T follicular helper cell (primary cell): ENCODE results near the gene SHROOM3.

ENCODE experiments used
- DNase-seq: peaks from one replicate; pipeline ENCODE4 v3.0.0-alpha.2; 2020; ENCODE audit warnings: low read depth

The SHROOM3 gene

DNA sequence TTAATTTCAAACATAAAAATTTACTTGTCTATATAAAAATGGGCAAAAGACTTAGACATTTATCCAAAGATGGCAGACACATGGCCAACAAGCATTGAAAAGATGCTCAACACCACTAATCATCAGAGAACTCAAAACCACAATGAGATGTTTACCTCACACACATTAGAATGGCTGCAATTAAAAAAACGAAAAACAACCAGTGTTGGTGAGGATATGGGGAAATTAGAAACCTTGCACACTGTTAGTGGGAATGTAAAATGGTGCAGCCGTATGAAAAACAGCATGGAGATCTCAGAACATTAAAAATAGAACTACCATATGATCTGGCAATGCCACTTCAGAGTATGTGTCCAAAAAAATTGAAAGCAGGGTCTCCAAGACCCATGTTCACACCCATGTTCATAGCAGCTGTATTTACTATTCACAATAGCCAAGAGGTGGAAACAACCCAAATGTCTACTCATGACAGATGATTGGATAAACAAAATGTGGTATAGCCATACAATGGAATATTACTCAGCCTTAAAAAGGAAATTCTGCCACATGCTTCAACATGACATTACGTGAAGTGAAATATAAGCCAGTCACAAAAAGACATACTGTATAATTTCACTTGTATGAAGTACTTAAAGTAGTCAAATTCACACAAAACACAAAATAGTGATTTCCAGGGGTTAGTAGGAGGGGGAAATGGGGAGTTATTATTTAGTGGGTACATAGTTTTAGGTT, 316.7 kb downstream of the SHROOM3 start:
- DNase-seq = no peak

DNA sequence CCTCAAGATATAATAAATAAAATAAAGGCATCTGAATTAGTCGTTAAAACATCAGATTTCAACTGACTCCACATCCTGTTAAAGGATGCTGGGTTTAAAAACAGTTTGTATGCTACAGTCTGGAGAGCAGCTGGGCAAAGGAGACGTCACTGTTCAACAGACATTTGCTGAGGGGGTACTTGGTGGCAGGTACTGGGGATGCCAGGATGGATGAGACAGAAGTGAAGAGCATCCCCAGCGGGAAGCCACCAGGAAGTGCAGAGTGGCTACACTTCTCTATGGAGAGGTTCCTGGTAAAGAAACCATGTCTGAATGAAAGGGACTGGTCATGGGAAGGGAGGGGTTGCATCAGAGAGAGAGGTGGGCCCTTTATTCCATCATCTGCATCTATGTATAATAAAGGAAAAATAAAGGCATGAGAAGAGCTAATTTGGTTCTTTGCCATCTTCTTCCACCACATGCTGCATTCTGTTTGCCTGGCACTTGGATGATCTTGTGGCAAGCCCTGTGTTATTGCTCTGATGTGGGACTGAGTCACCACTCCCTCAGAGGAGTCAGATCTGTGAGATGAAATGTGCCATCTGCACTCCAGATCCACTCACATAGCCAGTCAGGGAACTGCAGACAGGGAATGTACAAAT, 318.0 kb downstream of the SHROOM3 start:
- no peak for DNase-seq

DNA sequence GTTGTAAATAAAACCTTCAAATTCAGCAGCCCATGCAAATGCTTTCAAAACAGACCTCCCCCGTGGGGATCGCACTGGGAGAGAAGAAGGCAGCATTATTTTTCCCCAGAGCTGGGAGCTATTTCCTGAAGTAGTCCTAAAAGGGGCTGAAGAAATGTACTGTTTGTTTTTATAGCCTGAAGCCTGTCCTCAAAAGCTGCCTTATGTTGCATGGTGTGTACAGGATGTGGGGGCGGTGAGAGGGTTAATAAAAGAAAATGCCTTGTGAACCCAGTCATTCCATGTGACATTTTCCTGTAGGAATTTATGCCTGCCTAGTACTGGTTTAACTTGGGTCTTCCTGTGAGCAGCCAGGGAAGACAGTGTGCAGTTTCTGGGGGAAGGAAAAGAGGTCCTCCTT, 318.8 kb downstream of the SHROOM3 start:
- DNase-seq = no peak

DNA sequence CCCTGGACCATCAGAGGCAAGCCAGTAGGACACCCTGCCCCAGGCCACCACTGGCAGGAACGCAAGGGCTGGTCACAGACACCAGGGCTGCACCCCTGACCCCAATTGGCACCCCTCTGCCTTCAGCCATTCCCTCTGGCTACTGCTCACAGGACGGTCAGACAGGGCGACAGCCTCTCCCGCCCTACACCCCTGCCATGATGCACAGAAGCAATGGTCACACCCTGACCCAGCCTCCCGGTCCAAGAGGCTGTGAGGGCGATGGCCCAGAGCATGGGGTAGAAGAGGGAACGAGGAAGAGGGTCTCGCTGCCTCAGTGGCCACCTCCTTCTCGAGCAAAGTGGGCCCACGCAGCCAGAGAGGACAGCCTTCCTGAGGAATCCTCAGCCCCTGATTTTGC, 319.4 kb downstream of the SHROOM3 start:
- no peak for DNase-seq

DNA sequence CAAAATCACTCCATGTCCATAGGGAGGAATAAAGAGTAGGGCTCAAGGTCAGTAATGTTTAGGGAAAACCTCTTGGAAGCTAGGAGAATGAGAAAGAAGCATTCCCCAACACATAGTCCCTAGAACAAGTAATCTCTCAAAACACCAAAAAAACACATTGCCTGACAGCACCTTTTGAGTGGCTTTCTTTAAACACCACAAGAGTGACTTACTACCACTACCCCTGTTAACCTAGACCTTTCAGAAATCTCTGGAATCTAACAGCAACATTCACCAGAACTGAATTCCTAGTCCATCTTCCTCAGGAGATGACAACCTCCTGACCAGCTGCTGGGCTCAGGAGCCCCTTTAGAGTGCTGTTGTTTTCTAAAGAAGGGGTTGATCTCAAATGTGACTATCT, 320.7 kb downstream of the SHROOM3 start:
- DNase-seq = no peak

DNA sequence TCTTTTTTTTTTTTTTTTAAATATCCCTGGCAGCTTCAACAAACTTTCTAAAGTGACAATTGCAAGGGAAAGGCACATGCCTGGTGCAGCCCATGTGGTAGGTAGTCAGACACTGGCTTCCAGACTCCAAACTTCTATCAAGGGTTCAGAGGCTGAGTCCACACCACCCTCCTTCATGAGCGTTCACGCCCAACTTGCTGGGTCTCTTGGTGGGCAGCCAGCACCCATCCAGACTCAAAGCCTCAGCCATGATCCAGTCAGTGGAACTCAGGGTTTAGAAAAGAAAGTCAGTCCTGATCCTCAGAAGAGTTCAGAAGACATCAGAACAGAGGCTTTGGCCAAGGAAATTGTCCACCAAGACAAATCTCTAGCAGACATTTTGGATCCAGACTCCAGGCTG, 321.4 kb downstream of the SHROOM3 start:
- no peak for DNase-seq

DNA sequence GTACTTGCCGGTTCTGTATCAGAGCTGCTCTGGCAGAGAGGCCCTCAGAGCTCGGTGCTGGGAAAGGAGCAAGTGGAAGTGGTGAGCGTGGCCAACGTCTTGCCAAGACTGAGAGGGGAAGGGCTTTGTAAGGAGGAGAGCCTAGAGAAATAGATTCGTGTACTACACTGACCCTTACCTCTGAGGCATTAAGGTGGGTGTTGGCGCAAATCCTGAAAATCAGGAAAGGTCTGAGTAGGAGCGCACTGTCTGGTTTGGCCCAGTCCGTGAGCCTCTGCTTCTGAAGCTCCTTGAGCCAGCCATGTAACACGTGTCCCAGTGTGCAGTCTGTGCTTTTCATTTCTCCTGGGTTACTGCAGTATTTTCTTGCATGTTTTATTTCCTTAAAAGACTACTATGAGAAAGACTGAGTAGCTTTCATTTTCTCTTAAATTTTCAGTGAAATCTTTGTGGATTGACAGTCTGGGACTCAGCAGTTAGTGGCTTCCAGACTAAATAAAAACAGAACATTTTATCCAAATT, 322.4 kb downstream of the SHROOM3 start:
- DNase-seq = no peak

DNA sequence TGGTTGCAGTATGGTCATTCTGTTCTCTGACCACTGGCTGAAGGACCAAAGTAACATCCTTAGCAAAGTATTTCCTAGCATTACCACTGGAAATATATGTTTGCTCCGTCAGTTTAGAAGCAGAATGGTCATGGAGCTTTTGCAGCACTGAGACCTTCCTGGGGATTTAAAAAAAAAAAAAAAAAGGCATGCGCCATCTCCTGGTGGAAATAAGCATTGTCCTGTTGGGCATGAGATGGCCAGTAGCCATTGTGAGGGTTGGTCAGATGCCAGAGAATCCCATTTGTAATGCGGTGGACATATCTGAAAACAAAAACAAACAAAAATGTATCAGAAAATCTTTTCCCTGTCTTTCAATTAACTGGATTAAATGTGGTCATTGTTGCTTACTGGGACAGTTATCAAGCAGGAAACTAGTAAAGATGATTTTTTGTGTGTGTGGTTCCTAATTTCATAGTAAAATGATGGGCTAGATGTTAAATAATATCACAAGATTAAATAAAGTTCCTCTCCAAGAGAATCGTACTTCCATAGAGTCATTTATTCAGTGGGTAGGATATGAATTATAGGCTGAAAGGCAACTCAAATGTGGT, 323.4 kb downstream of the SHROOM3 start:
- DNase-seq = no peak

DNA sequence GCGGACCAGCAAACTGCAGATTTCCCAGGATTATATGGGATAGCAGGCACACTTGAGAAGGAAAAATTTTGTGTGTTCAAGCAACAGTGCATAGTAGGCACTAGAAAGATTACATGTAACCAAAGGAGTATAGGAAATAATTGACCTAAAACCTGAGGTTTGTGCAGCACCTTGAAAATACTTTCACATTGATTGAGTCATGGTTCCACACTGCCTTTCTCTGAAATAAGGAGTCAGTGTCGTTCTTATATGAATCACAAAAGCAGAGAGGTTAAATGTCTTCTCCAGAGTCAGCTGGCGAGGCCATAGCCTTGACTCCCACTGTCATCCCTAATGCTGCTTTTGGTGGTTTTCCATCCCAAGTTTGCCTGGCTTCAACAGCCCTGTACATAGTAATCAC, 324.0 kb downstream of the SHROOM3 start:
- DNase-seq = no peak

DNA sequence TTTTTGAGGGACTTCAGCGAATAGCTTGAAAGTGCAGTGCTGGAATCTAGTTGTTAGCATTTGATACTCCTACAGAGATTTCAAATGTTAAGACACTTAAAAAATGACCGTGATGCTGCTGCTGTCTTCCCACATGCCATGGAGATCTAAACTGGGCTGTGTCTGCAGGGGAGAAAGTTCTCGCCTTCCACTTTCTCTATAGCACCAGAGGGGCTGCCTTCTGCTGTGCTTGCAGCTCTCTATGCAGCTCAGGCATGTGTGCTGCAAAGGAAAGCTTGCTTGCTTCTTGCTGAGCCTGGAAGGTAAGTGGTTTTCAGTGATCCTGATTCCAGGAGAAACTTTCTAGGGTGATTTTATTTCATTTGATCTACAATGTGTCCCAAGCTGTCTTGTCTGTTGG, 325.2 kb downstream of the SHROOM3 start:
- no peak for DNase-seq

DNA sequence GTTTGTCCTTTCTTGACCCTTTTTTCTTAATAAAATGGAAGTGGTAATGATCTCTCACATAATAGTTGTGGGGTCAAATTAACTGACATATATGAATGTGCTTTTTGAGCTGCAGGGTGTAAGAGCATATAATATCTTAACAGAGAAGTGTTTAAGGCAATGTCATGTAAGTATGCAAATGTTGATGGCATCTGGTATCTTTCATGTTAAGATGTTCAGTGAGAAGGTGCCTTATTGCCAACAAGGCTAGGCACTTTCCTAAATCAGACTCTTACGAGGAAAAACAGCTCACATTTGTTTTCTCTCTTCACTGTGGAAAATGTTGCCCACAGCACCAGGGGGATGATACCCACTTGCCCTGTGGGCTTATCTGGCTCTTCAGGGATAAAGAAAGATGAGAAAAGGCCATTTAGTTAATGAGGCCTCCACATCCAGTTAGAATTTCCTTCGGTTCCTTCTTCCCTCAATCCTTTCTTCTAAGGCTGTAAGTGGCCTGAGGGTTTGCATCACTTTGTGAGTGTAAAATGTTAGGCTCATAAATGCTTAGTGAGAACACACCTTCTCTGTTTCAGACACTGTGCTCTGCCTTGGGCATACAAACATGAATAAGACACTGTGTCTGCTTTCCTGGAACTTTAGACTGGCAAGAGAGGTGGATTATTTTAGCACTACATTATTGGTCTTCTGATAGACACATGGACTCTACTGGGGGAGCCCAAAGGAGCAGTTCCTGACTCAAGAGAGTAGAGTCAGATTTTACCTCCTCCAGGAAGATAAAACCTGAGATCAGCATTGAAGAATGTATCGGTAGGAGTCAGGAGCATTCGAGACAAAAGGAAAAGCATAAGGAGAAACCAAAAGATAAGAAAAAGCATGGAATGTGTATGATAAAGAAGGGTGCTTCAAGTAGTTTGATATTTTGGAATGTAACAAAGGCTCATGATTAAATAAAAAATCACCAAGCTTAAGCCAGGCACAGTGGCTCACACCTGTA, 327.4 kb downstream of the SHROOM3 start:
- no peak for DNase-seq

DNA sequence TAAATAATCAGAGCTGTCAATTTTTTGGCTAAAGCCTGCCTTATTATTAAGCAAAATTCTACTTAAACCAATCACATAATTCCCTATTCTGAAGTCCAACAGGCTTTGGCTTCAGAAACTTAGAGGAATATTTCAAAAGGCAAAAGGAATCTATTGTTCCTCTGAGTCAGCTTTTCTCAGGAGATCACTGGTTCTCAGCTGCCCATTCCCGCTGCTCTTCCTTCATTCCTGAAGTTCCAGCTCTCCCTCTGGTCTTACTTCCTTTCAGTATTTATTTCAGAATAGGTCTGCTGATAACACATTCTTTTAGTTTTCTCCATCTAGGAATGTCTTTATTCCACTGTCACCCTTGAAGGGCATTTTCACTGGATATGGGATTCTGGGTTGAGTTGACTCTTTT, 329.2 kb downstream of the SHROOM3 start:
- DNase-seq = no peak

DNA sequence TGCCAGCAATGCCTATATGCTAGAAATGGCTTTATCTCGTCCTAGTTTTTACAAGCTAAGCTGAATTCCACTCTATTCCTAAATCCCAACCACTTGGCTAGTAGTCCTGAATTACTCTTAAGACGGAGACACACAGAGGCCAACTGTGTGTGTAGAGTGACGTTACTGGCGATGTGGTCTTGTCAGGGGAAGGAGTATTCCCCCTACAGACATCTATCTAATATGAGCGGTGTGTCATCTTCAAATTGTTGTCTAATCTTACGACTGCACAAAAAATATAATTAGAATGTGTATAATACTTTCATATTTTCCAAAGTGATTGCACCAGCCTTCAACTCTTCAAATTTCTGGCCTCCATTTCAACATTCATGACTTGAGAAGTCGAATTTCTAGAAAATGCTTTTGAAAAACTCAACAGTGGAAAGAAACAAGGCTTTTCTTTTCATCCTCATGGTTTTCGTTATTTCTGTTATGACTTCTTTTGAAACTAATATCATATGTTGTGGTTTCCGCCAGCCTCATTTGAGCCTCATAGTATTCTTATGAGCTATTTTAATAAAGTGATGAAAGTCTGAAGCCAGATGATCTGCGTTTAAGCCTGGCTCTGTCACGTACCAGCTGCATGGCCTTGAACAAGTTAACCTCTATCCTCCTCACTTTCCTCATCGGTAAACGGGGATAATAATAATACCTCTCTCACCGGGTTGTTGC, 330.6 kb downstream of the SHROOM3 start:
- DNase-seq = no peak

DNA sequence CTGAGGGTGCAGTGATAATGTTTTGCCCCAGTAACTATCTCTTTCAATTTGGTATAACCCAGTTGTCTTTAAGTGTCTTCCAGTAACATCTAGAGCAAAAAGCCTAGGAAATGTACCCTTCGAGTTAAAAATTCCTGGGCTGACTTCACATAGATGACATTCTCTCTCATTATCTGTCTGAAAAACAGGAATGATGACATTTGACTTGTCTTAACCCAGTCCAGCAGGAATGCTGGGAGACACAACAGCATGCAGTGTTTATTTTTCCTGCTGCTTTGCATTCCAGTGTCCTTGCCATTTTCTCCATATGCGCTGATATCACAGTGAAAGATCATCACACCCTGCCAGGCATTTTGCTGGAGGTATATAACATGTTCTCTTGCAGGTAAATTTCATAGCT, 333.0 kb downstream of the SHROOM3 start:
- DNase-seq = no peak

DNA sequence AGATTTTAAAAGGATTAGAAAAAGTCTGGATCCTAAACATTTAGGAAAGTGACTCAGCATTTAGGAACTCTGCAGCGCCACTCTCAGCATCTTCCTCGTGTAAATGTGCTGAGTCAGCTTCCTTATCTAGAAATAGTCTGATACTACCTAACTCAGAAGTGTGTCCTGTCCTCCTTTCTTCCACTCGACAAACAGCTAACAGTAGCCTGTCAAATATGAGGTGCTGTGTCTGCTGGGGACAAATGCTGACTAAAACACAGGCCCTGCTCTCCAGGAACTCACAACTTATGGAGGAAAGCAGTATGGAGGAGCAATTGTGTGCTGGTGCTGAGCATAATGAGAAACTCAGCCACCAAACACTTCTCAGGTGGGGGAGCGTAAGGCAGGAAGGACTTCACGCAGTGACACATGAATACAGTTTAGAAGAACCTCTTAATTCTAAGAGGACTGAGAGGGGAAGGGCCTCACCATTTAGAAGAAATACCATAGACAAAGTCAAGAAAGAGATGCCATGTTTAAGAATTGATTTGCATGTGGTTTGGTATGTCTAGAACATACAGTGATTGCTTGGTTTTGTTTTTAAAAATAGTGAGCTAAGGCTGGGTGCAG, 337.6 kb downstream of the SHROOM3 start:
- DNase-seq = no peak

DNA sequence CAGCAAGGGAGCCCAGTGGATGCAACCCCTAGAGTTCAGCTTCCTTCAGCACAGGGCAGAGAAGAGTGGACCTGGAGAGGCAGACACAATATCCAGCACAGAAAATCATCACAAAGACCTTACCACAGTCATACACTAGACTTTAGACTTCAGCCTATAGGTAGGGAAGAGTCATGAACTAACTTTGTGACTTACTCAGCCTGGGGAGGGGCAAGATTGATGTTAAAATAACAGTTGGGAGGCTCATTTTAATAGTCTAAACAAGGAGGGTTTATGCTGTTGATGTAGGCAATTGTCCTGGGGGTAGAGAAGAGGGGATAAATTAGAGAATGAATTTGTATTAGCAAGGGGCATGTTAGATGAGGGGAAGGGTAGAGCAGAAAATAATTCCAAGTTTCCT, 338.7 kb downstream of the SHROOM3 start:
- no peak for DNase-seq

DNA sequence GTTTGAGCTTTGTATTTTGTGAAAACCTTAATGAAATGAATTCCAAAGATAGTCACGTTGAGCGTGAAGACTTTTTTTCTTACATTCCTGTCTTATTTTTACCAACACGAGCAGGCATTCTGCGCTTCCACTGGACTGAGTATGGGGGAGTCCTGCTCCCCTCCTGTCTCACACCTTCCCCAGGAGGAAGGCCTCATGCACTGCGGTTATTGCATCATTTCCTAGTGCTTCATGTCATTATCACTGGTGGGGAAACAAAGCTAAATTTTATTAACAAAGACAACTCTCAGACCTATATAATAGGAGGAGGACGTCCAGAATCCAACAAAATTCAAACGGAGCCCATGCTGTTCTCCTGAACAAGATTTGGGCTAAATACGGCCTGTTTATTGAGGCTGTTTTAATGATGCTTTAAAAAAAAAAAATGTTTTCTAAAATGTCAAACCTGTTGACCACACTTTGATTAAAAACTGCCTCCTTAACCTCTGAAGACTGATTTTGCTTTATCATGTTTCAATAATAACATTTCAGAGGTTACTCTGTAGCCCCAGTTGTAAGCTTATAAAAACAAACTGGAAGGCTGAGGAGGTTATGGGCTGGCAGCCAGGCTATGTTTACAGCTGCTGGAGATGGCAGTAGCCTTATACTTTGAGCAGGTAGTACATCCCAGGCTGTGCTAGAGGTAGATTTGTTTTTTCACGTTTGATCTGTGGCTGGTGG, 344.9 kb downstream of the SHROOM3 start:
- no peak for DNase-seq

DNA sequence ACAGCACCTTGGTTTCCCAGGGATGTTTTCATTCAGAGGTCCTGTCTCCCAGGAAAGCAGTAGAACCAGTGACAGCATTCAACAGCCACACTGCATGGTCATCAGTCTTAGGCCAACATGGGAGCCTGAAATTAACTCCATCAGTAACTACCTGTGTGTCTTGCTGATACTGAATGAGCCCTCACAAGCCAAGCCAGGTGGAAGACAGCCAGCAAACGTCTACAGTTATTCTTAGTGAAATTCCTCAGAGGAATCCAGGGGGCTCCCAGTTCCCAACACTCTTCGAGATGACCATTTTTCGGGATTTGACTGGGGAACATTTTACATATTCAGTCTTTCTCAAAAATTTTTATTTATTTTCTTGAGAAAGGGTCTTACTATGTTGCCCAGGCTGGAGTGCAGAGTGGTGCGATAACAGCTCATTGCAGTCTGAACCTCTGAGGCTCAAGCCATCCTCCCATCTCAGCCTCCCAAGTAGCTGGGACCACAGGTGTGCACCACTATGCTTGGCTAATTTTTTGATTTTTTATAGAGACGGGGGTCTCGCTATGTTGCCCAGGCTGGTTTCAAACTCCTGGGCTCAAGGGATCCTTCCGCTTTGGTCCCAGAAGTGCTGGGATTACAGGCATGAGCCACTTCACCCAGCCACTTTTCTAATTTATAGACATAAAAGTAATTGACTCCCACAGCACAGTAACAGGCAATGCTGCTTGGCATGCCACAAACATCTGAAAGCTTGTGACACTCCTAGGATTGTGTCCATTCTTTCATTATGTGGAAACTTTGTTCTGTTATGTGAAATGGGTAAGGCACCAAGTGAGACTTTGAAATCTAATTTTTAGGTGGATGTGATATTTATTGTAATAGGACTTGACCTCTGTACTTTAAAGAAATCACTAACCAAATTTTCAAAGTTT, 346.0 kb downstream of the SHROOM3 start:
- no peak for DNase-seq
